ENCODE data around the gene GNPTG. TPM values are rescaled to one million over a fixed set of nuclear protein-coding genes. Genes with fewer than 3 reads are reported as not detected.
"Not testable (repeated sequence)": the region's sequence is repeated elsewhere in the genome, so short reads cannot be mapped to it uniquely, and the experiment has no call there.

The GNPTG gene
- total RNA-seq, 1 donor from 2014 or later: 58.3 TPM

GRCh38 chr16:1317479-1318267 lies 34.1 kb upstream of the GNPTG start:
- no peak for ATAC-seq
- no peak for DNase-seq (ENCODE audit: low spot score)

- ATAC-seq: no peak
- DNase-seq (ENCODE audit: low spot score): no peak
Observed at GRCh38 chr16:1318268-1318545, 33.5 kb upstream of the GNPTG start.

GRCh38 chr16:1319041-1319440 lies 32.7 kb upstream of the GNPTG start:
- ATAC-seq: no peak
- DNase-seq (ENCODE audit: low spot score): no peak

- ATAC-seq: no peak
- DNase-seq (ENCODE audit: low spot score): no peak
Observed at GRCh38 chr16:1320097-1320496, 31.6 kb upstream of the GNPTG start.

- DNase-seq (ENCODE audit: low spot score): no peak
Observed at GRCh38 chr16:1320658-1321240, 31.0 kb upstream of the GNPTG start.

GRCh38 chr16:1322407-1322806 lies 29.3 kb upstream of the GNPTG start:
- ATAC-seq (no peak), DNase-seq (ENCODE audit: low spot score) (no peak)

More at GRCh38 chr16:1320658-1321240, 31.0 kb upstream of the GNPTG start:
- no peak for ATAC-seq

- DNase-seq (ENCODE audit: low spot score): no peak
Observed at GRCh38 chr16:1323296-1324239, 28.2 kb upstream of the GNPTG start.

GRCh38 chr16:1324286-1324826 lies 27.4 kb upstream of the GNPTG start:
- no peak for DNase-seq (ENCODE audit: low spot score)

More at GRCh38 chr16:1323296-1324239, 28.2 kb upstream of the GNPTG start:
- ATAC-seq: no peak

GRCh38 chr16:1325261-1325660 lies 26.5 kb upstream of the GNPTG start:
- ATAC-seq (no peak), DNase-seq (ENCODE audit: low spot score) (no peak)

More at GRCh38 chr16:1324286-1324826, 27.4 kb upstream of the GNPTG start:
- ATAC-seq: no peak

- ATAC-seq: peak; percentile 20
- no peak for DNase-seq (ENCODE audit: low spot score)
Observed at GRCh38 chr16:1325673-1326371, 25.9 kb upstream of the GNPTG start.

GRCh38 chr16:1326391-1326790 lies 25.3 kb upstream of the GNPTG start:
- DNase-seq (ENCODE audit: low spot score) (no peak), ATAC-seq (no peak)

- DNase-seq (ENCODE audit: low spot score) (no peak), ATAC-seq (no peak)
Observed at GRCh38 chr16:1326946-1327618, 24.6 kb upstream of the GNPTG start.

GRCh38 chr16:1327619-1327947 lies 24.1 kb upstream of the GNPTG start:
- no peak for DNase-seq (ENCODE audit: low spot score)
- ATAC-seq: peak; percentile 9

GRCh38 chr16:1328136-1328535 lies 23.6 kb upstream of the GNPTG start:
- ATAC-seq; DNase-seq (ENCODE audit: low spot score): not testable (repeated sequence)

GRCh38 chr16:1328961-1329360 lies 22.8 kb upstream of the GNPTG start:
- ATAC-seq; DNase-seq (ENCODE audit: low spot score): not testable (repeated sequence)

- ATAC-seq (no peak), DNase-seq (ENCODE audit: low spot score) (no peak)
Observed at GRCh38 chr16:1330260-1330914, 21.3 kb upstream of the GNPTG start.

GRCh38 chr16:1330931-1331711 lies 20.6 kb upstream of the GNPTG start:
- DNase-seq (ENCODE audit: low spot score): no peak

GRCh38 chr16:1331712-1332617 lies 19.8 kb upstream of the GNPTG start:
- no peak for DNase-seq (ENCODE audit: low spot score)
- ATAC-seq: peak; percentile 55

More at GRCh38 chr16:1330931-1331711, 20.6 kb upstream of the GNPTG start:
- ATAC-seq: no peak

Data from left lobe of liver (tissue), 2 donors.